NCI-H345 (cell line): ENCODE data around the gene TMEM158.

Source experiments
- DNase-seq: peaks from one replicate; lab custom pipeline; 2025; lab: John Stamatoyannopoulos, UW

TMEM158 gene

DNA sequence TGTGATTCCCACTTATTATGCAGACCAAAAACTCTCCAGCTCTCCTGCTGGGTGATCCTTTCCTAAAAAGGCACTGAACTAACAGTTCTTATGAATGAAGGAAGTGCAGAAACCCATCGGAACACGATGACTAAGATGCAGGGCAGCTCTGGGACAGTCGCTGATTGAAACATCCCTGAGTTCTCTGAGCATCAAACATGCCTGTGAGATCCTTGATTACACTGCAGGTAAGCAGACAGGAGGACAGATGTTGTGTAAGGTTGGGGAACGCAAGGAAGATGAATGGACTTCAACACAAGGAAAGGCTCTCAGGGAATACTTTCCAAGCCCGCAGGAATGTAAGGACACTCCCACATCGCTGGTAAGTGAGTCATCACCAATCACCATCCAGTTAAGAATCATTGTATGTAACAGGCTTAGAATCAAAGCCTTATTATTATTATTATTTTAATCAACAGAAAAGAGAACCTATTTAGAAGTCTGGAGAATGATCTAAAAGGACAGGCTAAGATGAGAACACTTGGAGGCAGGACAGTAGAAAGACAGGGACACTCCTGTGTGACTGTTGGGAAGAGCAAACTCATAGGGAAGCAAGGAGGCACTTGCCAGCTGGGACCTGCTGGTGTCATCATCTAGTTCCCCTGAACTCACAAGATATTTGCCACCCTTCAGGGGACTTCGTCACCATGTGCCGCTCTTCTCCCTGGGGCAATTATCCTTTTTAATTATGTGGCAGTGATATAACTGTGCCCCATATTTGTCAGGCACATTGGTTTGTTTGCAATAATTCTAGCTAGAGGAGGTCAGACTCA lies 26.0 kb downstream of the TMEM158 start:
- DNase-seq: no peak

DNA sequence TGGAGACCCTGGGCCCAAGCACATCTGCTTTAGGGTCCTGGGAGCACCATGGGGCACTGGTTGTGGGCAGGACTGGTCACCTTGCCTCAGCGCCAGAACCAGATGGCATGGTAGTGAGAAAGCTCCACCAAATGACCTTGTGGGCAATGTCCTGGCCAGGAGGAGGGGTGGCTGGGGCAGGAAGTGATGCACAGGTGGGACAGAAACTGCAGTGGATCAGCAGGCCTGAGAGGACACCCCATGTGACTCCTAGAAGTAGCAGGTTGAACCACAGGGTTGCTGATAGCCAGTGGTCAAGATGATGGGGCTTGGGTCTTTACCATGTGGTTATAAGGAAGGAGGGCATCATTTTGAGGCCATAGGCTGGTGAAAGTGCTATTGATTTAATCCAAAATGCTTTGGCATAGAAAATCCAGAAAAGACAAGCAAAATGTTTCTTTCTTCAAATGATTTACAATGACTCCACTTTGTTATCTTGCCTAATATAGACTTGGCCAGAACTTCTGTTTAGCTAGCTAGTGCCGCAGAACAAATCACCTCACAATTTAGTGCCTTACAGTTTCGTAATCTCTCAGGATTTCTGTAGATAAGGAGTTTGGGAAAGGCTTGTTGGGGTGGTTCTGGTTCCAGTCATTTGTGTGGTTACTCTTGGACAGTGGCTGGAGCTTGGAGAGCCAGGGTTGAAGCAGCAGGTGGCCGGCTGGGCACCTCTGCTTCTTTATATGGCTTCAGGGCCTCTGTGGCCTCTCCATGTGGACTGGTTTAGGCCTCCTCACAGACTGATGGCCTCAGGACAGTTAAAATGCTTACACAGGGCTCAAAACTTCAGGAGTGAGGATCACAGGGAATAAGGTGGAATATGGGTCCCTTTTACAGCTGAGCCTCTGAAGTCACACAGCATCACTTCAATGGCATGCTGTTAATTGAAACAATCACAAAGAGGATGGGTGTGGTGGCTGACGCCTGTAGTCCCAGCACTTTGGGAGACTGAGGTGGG lies 27.5 kb downstream of the TMEM158 start:
- DNase-seq: no peak

DNA sequence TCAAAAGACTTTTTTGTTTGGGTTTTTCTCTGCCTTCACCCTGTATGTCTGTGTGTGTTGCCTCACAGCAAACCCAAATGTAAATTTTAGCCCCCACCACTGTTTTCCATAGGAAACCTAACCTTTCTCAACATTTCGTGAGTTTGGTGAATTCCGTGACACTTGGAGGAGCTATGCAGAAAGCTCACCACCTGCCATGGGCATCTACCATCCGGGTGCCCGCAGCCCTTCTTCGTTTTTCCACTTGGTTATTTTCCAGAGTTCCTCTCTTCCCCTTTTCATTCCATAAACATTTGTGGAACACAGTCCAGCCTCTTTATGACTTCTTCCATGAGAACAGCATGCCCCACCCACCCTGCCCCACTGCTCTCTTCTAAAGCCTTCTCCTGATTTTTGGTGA lies 31.3 kb downstream of the TMEM158 start:
- no peak for DNase-seq

DNA sequence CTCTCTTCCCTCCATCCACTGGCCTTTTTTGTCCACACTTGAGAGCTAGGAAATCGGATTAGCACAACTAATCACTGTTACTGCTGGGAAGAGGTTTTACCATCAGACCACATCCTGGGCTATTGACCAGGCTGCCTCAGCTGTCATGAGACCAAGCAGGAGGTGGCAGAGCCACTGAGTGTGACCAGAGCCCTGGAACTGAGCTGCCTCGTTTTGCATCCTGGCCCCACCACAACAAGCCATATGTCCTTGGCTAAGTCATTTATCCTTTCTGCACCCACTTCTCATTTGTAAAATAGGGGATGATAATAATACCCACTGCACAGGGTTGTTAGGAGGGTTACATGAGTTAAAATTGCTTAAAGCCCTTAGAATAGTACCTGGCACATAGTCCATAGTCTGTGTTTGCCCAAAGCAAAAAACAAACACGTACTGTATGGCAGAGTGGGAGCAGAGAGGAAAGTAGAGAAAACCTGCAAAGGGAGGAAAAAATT lies 34.1 kb downstream of the TMEM158 start:
- DNase-seq: no peak

DNA sequence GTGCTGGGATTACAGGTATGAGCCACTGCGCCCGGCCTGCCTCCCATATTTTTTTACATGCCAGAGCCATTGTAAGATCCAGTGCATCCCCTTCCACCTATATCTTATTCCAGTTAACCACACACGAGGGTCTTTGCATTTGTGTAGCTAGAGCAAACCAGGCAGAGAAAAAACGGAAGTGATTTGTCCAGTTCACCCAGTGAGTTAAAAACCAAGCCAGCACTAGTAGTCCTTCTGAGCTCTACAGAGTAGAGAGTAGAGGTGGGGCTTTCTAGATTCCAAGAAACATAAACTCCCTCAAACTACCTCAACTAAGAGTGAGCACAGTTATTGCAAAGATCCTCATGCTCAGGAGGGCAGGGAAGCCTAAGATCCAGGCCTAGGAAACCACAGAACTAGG lies 34.7 kb downstream of the TMEM158 start:
- DNase-seq: no peak

DNA sequence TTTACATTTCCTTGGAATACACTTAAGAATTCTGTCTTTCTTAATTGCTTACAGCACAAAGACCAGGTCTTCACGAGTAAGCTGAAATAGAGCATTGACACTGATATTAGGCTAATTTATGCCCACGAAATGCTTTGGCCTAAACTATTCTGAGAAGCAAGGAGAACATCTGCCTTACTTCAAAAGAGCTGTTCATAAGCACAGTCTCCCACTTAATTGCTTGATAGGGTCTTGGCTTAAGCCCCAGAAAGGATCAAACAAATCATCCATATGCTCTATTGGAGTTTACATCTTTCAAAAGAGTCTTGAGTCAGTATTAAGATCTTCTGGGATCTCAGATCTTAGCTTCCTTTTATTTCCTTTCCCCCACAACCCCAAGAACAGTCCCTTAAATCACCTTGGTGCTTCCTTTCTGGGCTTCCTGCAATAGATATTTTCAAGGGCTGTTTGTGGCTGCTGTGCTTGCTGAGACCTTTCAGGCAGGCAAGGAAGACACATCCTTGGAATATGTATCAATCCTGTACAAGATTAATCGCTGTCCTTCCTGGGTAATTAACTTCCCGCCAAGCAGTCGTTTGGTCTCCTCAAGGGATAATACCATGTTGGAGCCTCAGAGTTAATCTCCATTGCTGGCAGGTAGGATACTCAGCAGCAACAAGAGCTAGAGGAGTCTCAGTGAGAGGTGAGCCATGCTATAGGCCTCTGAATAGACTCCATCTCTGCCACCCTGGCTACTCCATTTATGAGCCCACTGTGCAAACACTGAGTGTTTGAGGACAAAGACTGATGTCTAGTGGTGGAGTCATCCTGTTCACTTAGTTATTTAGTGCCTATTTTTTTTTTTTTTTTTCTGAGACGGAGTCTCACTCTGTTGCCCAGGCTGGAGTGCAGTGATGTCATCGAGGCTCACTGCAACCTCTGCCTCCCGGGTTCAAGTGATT lies 37.1 kb downstream of the TMEM158 start:
- DNase-seq: no peak

DNA sequence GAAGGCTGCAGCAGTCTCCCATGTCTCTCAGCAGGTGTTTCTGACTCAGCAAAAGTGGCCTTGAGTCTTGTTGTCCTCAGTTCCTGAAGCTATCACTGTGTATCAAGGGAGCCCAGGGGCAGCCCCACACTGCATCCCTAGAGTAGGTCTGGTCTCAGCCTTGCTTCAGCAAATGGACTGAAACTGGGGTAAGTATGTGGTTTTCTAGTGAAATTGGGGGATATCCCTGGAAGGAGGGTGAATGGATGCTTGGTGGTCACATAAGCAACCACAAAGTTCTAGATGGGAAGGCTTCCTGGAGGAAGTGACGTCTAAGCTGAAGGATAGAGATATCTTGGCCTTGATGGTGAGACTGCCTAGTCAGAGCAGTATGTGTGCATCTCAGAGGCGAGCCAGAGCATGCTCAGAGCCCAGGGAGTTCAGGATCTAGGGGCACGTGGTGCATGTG lies 38.4 kb downstream of the TMEM158 start:
- no peak for DNase-seq

DNA sequence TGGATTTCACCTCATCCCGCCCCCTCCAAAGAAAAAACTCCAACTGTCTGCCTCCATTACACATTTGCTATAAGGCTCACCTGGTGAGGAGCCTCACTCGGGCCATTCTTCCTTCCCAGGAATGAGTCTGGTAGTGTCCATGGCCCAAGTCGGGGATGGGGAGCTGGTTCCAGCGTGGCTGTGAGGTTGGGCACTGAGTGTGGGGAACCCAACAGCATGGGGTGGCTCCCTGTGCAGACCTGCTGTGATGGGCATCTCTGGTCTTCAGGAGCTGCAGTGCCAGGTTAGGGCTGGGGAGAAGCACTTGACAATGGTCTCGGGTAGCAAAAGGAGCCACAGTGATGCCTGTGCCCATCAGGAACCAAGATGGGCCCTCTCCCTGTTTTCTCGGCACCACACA lies 39.2 kb downstream of the TMEM158 start:
- DNase-seq: no peak

DNA sequence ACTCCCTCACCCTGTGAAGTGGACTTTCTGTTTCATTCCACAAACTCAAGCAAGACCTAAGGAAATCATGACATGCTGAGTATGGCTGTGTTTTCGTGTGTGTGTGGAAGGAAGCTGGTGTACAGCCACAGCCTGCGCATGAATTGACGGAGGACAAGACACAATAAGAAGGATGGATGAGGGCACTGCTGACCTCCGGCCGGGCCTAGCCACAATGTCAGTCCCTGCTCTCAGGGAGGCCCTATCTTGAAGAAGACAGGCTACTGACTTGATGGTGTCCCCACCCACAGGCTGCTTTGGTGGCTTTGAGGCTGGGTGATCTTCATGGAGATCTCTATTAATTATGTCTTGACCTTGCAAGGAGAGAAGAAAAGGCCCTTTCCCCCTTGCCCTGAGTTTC lies 40.6 kb downstream of the TMEM158 start:
- DNase-seq: no peak

DNA sequence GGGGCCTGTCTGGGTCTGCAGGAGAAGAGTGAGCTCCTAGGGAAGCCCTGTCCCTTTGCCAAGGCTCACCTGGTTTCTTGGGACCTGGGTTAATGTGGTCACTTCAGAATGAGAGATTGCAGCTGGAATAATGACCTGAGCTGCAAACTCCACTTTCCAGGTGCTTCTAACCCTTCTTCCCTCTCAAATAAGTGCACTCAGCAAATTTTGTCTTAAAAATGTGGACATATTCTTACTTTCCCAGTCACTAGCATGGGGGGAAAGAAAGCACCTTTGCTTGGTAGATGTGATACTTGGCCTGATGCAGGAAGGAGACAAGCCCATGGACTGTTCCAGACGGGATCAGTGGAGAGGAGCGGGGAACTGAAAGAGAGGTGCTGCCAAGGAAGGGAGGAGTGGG lies 41.0 kb downstream of the TMEM158 start:
- DNase-seq: no peak

DNA sequence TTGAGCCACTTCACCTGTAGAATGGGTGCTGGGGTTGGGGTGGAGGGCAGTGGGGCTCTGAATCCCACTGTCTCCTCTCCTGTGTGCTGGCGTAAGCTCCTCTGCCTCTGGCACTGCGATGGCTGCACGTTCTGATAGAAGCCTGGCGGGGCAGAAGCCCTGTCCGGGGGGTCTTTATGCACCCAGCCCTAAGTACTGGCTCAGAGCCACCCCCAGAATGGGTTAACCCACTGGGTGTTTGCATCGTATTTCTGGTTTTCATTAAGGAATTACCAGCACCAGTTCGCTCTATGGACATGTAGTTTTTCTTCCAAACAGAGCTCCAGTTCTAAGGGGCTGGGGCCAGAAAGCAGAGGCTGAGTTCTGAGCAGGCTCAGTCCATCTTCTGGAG lies 42.2 kb downstream of the TMEM158 start:
- DNase-seq: no peak

DNA sequence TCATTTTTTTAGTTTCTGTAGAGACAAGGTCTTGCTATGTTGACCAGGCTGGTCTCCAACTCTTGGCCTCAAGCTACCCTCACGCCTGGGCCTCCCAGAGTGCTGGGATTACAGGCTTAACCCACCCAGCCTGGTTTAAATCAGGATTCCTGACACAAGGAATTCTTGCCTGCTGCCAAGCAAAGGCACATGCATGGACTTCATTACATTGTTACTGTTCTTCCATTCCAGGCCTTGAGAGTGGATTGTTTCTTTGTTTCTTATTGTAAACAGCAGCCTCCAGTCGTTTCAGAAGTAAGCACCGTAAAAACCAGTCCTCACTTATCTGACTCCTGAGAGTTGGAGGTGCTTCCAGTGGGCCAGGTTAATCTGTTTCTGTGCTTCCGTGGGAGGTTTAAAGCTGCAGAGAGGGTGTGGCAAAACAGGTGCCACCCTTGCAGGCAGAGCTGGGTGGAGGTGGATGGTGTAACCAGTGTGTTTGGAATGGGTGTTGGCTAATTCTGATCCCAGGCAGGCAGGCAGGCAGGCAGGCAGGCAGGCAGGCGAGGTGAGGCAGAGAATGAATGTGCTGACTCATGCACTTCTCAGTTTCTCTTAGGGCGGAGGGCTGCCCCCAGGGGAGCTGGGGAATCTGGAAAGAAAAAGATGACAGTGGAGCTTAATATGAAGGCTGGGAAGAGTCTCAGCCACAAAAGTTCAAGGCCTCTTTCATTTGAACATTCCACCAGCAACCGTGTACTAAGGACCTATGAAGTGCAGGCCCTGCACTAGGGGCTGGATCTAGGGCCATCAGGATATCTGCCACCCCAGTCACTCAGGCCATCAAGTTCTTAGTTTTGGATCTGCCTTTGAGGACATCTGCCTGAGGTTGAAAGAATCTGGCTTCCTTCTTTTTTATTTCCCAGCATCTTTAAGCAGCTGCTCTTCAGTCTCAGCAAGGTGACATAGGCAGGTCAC lies 42.9 kb downstream of the TMEM158 start:
- DNase-seq: peak; percentile 31

DNA sequence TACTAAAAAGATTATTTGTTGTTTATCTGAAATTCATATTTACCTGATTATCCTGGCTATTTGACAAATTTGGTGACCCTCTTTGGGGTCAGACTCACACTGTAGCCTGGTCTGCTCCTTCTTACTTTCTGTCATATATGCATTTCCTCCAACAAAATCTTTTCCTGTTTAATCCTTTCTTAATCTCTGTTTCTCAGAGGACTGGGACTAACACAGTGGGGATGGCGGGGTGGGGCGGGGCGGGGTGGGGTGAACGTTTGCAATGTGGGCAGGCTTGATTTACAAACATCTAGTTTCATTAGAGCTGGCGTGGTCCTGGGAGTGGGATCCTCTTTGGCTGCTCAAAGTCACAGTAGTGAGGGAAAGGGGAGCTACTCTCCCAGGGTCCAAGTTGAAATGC lies 44.6 kb downstream of the TMEM158 start:
- no peak for DNase-seq

DNA sequence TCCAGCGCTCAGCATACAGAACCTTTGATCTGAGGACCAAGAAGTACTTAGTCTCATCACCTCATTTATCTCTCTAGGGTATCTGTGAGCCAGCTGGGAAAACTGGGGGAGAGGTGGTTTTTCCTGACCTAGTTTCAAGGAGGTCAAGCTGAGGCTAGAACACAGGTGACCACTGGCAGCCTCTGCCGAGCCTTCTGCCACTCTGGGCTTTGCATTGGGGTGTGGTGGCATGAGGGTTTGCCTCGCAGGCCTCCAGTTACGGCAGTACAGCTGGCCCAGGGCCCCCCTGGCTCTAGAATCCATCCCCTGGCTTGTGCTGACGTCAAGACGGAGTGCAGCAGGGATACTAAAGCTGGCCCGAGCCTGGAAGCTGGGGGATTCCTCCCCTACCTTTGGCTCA lies 45.2 kb downstream of the TMEM158 start:
- no peak for DNase-seq

DNA sequence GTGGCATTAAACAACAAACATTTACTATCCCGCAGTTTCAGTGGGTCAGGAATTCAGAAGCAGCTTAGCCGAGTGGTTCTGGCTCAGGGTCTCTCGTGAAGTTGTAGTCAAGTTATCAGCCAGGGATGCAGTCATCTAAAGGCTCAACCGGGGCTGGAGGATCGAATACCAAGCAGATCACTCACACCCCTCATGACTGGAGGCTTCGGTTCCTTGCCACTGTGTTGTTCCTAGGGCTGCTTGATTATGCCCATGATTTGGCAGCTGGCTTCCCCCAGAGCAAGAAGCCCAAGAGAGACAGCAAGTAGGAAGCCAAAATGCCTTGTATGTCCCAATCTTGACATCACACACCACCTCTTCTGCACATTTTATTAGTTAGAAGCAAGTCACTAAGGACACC lies 46.0 kb downstream of the TMEM158 start:
- DNase-seq: no peak

DNA sequence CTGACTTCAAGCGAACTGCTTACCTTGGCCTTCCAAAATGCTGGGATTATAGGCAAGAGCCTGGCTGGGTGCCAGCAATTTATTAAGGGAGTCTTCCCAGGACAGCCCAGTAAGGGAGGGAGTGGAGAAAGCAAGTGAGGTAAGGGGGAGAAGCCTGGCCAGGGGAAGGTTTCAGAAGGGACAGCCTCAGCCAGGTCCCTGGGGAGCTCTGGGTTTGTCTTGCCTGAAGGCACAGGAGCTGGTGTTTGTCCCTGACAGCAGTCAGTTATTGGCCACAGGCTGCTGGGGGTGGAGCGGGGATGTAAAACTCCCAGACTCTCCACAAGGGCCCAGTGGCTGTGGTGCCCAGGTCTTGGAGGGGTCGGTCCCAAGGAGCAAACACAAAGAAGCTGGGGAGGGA lies 46.9 kb downstream of the TMEM158 start:
- no peak for DNase-seq

DNA sequence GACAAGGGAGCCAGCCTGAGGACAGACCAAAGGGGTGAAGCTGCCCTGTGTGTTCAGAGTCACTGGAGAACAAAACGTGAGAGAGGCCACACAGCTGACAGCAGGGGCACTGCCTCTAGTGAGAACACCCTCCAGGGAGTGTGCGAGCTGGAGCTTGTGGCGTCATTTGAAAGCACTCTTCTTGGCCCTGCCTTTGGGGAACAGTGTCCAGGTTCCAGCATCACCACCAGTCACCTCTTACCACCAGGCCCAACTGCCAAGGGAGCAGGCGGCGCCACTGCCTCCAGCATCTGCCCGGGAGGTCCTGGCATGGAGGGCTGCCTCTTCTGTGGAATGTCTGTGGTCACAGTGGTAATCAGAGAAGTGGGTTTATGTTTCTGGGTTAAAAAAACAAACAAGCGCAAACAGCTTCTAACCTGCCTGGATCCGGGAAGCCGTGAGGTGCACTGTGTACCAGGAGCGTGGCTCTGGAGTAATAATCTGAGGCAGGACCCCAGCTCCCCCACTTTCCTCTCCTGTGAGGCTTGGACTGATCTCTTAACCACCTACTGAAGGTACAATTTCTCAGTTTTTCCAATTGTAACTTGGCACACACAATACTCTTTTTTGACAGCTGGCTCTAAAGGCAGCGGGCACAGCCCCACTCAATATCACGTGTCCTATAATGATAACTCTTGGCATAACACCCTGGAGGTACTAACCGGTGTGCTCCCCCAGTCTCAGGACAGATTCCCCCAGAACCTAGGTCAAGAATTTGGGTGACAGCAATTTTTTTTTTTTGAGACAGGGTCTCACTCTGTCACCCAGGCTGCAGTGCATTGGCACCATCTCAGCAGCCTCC lies 47.7 kb downstream of the TMEM158 start:
- DNase-seq: no peak

DNA sequence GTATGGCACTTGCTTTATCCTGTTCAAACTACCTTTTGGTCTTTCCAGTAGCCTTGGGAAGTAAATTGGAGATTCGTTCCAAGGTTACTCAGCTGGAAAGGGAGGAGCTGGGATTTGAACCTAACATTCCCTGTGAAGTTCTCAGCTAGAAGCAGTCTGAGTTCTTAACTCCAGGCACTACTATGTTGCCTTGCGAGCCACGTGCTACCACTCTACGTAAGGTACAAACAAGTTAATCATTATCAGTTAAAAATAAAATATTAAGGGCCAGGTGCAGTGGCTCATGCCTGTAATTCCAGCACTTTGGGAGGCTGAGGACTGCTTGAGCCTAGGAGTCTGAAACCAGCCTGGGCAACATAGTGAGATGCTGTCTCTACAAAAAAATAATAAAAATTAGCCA lies 49.2 kb downstream of the TMEM158 start:
- no peak for DNase-seq
